NT2/D1 (cell line): ENCODE results near the gene P4HB.

Source experiments
- DNase-seq: peaks from one replicate; pipeline ENCODE4 v3.0.0-alpha.2; 2011; ENCODE audit warnings: low read depth, low spot score
- H3K27me3 ChIP-seq: 2 replicates; pipeline ENCODE4 v1.6.0; 2011; ENCODE audit warnings: mild to moderate bottlenecking; ENCODE audit not compliant: insufficient read length, insufficient read depth
- H3K36me3 ChIP-seq: 2 replicates; pipeline ENCODE4 v1.6.1; 2011; ENCODE audit warnings: mild to moderate bottlenecking, low read length, mixed read lengths; ENCODE audit not compliant: insufficient read depth, insufficient read length
- H3K4me1 ChIP-seq: 2 replicates; pipeline ENCODE4 v1.5.1; 2011; ENCODE audit not compliant: insufficient read depth, insufficient read length
- H3K4me3 ChIP-seq: 2 replicates; pipeline ENCODE4 v1.5.1; 2011; ENCODE audit warnings: low read depth; ENCODE audit not compliant: insufficient read length
- H3K9ac ChIP-seq: 2 replicates; pipeline ENCODE4 v1.6.0; 2011; ENCODE audit warnings: low read depth; ENCODE audit not compliant: insufficient read length
- H3K9me3 ChIP-seq: 2 replicates; pipeline ENCODE4 v1.5.1; 2011; ENCODE audit warnings: mild to moderate bottlenecking, low read length; ENCODE audit not compliant: insufficient read depth
- SUZ12 ChIP-seq: IDR thresholded peaks from 2 replicates; pipeline ENCODE4 v1.6.1; 2011; ENCODE audit not compliant: insufficient read length, insufficient read depth; ENCODE audit errors: extremely low read depth
- YY1 ChIP-seq: IDR thresholded peaks from 2 replicates; pipeline ENCODE4 v1.6.1; 2011; ENCODE audit not compliant: insufficient read length, insufficient read depth
- ZNF274 ChIP-seq: IDR thresholded peaks from 2 replicates; pipeline ENCODE4 v1.6.1; 2011; ENCODE audit warnings: mild to moderate bottlenecking, low read depth, low read length

P4HB gene

DNA sequence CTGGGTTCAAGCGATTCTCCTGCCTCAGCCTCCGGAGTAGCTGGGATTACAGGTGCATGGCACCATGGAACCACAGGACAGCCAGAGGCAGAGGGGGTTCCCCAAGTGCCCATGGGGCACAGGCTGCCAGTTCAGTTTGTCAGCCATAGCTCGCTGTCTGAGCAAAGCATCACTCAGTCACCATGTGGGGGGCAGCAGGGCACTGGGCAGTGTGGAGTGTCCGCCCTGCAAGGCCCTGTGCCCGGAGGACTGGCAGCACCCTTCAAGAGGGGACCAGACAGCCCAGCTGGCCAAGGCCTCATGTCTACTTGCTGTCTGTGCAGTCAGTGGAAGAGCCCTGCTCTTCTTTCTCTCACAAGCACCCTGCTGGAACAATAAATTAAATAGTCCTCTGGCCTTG lies 24.6 kb upstream of the P4HB start:
- H3K9me3 ChIP-seq: no peaks in the 10 kb centered on the region
- no peaks in the 10 kb centered on the region for H3K4me1 ChIP-seq
- H3K36me3 ChIP-seq: peaks cover 89% of the 10 kb centered on the region
- no peaks in the 10 kb centered on the region for H3K27me3 ChIP-seq
- no peak for TF ChIP-seq SUZ12
- TF ChIP-seq ZNF274: no peak
- no peak for TF ChIP-seq YY1
- no peak overlapping the region for H3K4me3 ChIP-seq
- no peak overlapping the region for H3K9ac ChIP-seq
- DNase-seq: no peak

DNA sequence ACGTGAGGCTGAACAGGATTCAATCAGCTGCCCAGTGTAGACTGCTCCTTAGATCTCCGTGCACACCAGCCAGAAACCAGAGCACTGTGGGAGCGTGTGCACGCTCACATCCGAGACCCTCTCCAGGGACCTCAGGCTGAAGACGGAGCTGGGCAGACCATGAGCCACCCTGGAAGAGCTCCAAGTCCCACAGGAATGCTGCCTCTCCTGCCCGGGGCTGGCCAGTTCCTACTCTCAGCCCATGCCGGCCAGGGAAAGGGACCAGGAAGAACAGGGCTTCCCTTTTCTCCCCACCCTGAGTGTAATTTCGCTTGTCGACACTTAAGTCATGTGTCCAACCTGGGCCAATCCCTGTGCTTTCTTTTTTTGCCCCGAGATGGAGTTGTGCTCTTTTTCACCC lies 24.2 kb upstream of the P4HB start:
- H3K9me3 ChIP-seq: no peaks in the 10 kb centered on the region
- peaks cover 89% of the 10 kb centered on the region for H3K36me3 ChIP-seq
- no peaks in the 10 kb centered on the region for H3K4me1 ChIP-seq
- H3K4me3 ChIP-seq: no peak overlapping the region
- TF ChIP-seq SUZ12: no peak
- TF ChIP-seq ZNF274: no peak
- no peak for TF ChIP-seq YY1
- H3K27me3 ChIP-seq: no peaks in the 10 kb centered on the region
- no peak for DNase-seq
- H3K9ac ChIP-seq: no peak overlapping the region

DNA sequence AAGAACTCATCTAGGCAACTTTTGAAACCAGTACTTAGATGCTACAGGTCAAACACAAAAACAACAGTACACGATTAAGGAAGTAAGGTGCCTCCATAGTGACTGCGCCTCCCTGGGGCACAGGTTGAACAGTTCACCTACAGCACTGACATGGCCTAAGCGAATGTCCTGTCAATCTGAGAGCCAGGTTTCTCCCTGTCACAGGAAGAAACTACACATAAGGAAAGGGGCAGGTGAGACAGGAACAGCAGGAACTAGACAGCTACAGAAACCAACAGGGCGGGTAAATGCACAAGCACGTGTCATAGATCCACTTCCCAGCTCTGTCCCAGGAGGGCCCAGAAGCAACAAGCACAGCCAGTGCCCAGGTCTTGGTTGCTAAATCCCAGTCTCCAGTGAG lies 18.8 kb upstream of the P4HB start:
- H3K9me3 ChIP-seq: no peaks in the 10 kb centered on the region
- H3K4me3 ChIP-seq: no peak overlapping the region
- H3K27me3 ChIP-seq: no peaks in the 10 kb centered on the region
- no peaks in the 10 kb centered on the region for H3K4me1 ChIP-seq
- TF ChIP-seq SUZ12: no peak
- TF ChIP-seq ZNF274: no peak
- TF ChIP-seq YY1: no peak
- DNase-seq: no peak
- H3K36me3 ChIP-seq: peaks cover 60% of the 10 kb centered on the region
- H3K9ac ChIP-seq: no peak overlapping the region

DNA sequence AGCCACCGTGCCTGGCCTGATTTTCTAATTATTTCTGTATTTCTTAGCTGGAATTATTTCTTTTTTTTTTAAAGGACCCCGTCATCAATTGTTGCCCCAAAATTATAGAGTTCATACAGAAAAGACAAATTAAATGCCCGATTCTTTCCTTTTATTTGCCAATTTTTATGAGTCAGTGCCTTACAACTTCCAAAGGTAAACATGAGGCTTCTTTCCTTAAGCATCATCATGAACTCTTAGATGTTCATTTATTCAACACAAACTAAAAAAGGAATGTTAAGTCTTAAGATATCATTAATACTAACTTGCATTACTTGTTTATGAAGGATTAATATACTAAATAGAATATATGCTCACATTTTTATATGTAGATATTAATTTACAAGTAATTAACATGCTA lies 18.0 kb upstream of the P4HB start:
- Histone ChIP-seq H3K27me3 (no peaks in the 10 kb centered on the region), H3K36me3 (peaks cover 54% of the 10 kb centered on the region), H3K9ac (no peak overlapping the region), H3K4me3 (no peak overlapping the region), H3K4me1 (no peaks in the 10 kb centered on the region), H3K9me3 (no peaks in the 10 kb centered on the region)
- no peak for TF ChIP-seq YY1
- no peak for DNase-seq

DNA sequence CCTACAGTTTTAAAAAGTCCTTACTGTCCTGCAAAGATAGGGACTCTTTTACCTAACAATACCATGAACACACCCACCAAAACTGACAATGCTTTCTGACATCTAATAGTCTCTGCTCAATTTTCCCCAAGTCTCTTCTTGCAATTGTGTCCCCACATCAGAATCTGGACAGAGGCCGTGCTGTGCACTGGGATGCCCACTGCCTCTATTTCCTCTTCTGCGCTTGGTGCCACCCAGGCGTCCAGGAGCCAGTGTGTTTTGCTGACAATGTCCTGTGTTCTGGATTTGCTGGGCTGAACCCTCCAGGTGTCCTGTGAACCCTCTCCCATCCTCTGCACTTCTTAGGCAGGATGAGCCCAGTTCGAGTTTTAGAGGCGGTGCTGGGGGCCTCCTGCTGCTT lies 17.2 kb upstream of the P4HB start:
- Histone ChIP-seq H3K9me3 (no peaks in the 10 kb centered on the region), H3K4me1 (no peaks in the 10 kb centered on the region), H3K27me3 (no peaks in the 10 kb centered on the region), H3K9ac (no peak overlapping the region), H3K4me3 (no peak overlapping the region), H3K36me3 (peaks cover 49% of the 10 kb centered on the region)
- no peak for TF ChIP-seq ZNF274
- TF ChIP-seq YY1: no peak
- TF ChIP-seq SUZ12: no peak
- DNase-seq: no peak

DNA sequence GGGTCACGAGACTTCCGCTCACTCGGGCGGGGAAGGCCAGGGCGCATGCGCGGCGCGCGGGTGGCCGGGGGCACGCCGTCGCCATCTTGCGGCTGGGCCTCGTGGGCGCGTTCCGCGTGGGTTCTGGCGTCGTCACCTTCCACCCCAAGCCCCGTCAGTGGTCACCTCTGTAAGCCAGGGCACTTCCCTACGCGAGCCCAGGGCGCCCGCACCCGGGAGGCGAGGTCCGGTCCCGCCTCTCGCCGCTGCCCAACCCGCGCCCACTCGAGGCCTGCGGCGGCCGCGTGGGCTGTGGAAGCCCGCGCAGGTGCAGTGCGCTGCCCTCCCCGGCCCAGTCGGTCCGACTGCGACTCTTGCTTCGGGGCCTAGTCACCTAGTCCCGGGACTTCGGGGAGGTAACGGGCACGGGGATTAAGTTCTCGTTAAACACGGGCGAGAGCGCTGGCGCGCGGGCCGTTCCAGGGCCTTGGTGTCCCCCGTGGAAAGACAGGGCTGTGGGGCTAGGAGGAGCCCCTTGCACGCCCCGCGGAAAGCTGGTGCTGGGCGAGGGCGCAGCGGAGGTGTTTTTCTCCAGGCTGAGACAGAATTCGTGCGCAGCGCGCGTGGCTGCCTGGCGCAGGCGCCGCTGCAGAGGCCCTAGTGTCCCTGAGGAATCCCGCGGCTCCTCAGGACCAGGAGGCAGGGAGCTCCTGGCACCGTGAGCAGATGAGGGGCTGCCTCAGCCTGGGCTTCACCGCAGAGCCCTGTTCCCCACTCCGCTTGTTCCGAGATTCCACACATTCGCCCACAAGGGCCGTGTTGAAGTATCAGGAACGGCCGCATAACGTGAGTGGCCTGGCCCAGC lies 11.3 kb upstream of the P4HB start:
- peaks cover 28% of the 10 kb centered on the region for H3K4me1 ChIP-seq
- peak overlapping the region; percentile 98 for H3K9ac ChIP-seq
- H3K36me3 ChIP-seq: peaks cover 32% of the 10 kb centered on the region
- DNase-seq: peak; percentile 52
- H3K4me3 ChIP-seq: peak overlapping the region; percentile 97
- TF ChIP-seq SUZ12 (no peak), YY1 (peak; percentile 72)
- no peaks in the 10 kb centered on the region for H3K9me3 ChIP-seq
- no peaks in the 10 kb centered on the region for H3K27me3 ChIP-seq

DNA sequence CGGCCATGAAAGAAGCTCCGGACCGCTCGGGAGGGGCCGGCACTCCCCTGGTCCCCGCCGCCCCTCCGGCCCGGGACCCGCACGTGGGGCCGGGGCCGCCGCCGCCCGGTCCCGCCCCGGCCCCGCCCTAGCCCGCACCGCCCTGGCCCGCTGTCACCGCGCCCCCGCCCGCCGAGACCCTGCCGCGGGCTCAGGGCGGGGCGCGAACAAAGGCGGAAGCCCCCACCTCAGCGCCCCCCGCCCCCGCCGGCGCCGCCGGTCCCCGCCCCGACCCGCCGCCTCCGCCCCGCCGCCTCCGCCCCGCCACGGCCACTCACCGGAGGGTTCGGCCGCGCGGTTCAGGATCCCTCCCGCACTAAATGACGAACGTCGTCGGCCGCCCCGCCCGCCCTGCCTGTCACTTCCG lies 10.6 kb upstream of the P4HB start, which contains the start of gene ARHGDIA:
Gene ARHGDIA, minus strand, starts transcription at position 357 of the 406 bp plus-strand sequence. CDS start 1,407 bp downstream, outside the sequence.
- peaks cover 32% of the 10 kb centered on the region for H3K4me1 ChIP-seq
- no peaks in the 10 kb centered on the region for H3K9me3 ChIP-seq
- H3K4me3 ChIP-seq: peak within 1 kb of the TSS; percentile 97
- TF ChIP-seq YY1: no peak
- TF ChIP-seq SUZ12: no peak
- TF ChIP-seq ZNF274: no peak
- H3K9ac ChIP-seq: peak within 1 kb of the TSS; percentile 98
- H3K36me3 ChIP-seq: peaks cover 38% of the 10 kb centered on the region
- DNase-seq: no peak
- no peaks in the 10 kb centered on the region for H3K27me3 ChIP-seq
